ENCODE results near the gene CAMK4.

CAMK4 gene

DNA sequence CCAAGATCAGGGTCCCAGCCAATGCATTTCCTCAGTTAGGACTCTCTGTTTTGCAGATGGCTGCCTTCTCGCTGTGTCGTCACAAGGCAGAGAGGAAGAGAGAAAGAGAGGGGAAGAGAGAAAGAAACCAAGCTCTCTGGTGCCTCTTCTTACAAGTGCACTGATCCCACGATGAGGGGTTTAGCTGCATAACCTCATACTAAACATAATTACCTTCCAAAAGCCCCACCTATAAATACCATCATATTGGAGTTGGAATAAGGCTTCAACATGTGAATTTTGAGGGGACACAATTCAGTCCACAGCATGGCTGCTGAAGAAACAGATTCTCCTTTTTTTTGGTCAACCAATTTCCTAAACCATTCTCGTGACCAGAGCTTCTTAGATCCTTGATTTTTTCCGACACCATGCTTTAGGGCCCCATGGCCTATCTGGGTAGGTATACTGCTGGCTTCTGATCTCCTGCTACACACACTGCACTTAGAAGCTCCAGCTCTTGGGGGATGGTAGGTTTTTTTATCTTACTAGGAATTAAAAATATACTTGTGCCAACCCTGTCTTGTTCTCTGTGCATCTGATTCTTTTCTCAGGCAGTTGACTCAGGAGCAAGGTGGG lies 5.1 kb downstream of the CAMK4 start:
- DNase-seq (ENCODE audit: low read depth) = no peak

DNA sequence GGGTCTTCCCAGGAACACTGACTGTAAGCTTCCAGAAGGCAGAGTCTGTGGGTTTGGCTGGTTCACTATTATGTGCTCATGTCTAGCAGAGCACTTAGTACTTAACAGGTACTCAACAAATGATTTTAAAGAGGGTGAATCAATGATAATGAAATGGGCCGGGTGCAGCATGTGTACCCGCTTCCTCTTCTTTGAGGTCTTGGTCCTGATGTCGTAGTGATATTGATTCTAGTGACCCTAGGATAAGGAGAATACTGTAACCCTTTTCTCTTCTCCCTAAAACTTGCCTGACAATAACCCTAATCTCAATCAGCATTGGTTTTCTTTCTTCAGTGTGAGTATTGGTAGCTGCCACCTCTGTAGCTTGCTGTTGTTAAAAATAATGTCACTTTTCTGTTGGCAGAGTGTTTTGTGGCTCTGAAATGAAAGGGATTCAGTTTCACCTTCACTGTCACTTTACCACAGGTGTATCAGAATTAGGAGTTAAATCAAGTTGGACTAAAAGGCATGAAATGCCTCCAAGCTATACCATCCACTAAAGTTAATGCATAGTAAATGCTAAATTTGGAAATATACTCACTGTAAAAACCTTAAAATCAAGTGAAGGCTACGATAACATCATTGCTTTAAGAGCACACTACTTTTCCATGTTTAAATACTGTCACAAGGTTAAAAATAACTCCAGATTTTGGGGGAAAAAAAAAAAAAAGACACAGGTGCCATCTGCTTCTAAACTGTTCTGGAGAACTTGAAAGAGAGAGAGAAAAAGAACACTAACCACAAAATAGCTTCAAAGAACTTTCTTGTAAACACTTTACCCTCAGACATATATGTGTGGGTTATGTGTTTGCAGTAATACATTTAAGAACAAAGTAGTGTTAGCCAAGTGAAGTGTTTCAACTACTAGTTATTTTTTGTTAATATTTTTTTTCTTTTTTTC lies 6.0 kb downstream of the CAMK4 start:
- DNase-seq (ENCODE audit: low read depth) = no peak

DNA sequence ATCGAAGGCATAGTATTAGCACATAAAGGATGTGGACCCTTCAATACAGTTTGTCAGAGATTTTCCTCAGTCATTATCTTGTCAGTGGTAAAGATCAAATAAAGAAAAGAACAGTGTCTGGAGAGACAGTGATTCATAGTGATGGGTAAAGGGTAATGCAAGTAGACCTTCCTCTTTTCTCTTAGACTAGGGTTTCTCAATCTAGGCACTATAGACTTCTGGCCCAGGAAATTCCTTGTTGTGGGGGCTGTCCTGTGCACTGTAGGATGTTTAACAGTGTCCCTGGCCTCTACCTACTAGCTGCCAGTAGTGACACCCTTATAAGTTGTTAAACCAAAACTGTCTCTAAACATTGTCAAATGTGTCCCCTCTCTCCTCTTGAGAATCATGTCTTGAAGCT lies 6.9 kb downstream of the CAMK4 start:
- DNase-seq (ENCODE audit: low read depth) = no peak

DNA sequence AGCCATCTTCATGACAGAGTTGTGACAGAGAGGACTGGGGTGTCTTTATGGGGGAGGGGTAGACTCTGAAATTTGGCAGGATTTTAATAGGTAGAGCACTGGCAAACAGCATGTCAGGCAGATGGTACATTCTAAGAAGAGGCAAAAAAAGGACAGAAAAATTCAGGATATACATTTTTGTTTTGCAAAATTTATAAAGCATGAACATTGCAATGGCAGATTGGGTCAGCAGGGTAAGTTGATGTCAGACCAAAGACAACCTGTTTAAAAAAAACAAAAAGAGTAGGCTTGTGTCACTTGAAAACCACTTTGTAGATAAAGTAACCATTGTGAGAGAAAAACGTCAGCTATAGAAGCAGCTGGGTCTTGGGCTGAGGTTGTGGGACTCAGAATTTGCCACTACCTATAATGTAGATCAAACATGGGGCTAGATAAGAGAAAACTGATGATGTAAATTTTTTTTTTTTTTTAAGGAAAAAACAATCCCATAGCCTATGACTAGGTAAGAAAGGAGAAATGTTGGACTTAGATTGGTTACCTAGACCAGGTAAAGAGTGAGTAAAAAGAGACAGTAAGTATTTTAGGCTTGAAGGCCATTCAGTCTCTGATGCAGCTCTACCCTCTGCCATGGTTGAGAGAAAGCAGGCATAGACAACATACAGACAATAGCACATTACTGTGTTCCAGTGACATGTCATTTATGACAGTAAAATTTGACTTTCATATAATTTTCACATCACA lies 8.3 kb downstream of the CAMK4 start:
- DNase-seq (ENCODE audit: low read depth) = no peak

DNA sequence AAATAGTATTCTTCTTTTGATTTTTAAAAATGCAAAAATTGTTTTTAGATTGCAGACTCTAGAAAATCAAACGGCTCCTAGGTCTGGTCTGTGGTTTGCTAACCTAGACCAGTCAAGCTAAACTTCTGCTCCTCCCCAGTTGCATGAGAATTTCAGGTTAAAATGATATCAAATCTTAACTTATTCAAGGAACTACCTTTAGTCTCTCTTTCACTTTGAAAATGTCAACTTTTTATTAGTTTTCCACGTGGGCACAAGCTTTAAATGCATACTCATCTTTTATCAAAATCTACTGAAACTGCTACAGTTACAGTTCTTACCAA lies 8.8 kb downstream of the CAMK4 start:
- no peak for DNase-seq (ENCODE audit: low read depth)

DNA sequence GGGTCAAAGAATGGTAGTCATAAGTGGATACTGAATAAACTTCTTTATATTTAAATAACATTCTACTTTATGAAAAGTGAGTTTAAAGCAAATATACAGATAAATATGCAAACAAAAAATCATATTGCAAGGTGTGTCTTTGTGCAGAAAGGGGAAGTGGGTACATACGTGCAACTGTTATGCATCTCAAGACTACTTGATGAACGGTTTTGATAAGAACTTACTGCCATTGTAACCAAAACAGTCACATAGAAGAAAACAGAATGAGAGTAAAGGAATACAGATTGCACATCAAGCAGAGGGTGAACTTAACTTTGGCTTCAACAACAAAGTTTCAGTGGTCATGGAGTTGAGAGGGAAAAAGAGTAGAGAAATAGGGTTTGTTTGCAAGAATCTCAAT lies 9.9 kb downstream of the CAMK4 start:
- DNase-seq (ENCODE audit: low read depth) = no peak

DNA sequence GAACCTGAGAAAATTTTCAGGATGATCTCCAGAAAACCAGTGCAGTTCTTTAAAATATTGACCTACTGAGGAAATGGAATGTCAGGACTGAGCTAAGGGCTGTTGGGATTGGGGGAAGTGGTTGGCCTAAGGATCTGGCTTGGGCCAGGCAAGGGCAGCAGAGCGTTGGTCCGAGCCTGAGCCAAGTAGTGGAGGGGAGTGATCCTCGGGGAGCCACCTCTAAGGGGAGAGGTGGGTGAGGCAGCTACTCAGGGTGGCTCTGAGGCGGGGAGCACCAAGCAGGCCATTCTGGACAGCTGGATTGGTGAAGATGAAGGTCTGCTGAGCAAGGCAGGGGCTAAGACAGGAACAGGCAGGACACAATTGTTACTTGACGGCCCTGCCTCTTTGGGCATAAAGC lies 11.5 kb downstream of the CAMK4 start:
- no peak for DNase-seq (ENCODE audit: low read depth)

DNA sequence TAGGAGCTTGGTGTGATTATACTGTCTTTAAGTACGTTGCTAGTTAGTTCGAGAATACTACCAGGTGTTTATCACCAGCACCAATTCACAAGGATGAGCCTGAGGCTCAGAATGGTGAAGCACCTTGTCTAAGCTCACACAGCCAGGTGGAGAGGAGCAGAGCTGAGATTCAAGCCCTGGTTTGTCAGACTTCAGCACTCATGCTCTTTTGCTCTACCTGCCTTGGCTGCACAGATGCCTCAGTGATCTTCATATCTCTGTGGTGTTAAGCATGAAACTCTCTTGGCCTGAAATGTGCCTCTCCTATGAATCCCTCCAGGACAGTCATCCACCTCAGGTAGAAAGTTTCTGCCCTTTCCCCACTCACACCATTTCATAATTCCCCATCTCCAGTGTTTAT lies 12.2 kb downstream of the CAMK4 start:
- DNase-seq (ENCODE audit: low read depth) = no peak

DNA sequence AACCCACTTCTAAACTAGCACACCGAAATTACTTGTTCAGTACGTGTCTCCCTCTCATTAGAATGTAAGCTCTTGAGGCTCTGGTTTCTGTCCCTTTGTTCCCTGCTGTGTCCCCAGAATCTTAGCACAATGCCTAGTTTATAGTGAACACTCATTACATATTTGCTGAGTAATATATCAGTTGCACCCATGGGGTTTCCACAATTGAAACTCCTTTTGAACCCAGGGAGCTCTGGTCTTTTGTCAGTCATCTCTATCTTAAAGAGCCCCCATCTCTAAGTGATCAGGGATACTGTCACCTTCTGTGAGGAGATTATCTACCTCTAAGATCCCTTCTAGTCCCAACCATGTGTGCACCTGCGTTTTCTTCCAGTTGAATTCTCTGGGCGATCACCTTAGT lies 12.8 kb downstream of the CAMK4 start:
- no peak for DNase-seq (ENCODE audit: low read depth)

DNA sequence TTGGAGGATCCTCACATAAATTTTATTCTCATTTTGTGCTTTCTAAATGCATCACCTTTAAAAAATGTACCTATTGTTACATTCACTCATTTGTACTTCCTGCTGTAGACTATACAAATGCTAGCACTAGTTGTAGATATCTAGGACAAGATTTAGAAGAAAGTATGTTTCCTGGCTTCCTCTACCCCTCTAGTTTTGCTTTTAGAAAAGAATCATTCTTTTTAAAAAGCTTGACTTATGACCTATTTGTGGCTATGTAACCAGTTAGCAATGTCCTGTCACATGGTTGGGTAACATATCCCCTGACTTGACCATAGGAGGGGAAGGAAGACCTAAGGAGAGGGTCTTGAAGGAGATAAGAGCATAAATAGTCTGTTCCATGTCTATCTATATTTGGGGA lies 13.3 kb downstream of the CAMK4 start:
- no peak for DNase-seq (ENCODE audit: low read depth)

DNA sequence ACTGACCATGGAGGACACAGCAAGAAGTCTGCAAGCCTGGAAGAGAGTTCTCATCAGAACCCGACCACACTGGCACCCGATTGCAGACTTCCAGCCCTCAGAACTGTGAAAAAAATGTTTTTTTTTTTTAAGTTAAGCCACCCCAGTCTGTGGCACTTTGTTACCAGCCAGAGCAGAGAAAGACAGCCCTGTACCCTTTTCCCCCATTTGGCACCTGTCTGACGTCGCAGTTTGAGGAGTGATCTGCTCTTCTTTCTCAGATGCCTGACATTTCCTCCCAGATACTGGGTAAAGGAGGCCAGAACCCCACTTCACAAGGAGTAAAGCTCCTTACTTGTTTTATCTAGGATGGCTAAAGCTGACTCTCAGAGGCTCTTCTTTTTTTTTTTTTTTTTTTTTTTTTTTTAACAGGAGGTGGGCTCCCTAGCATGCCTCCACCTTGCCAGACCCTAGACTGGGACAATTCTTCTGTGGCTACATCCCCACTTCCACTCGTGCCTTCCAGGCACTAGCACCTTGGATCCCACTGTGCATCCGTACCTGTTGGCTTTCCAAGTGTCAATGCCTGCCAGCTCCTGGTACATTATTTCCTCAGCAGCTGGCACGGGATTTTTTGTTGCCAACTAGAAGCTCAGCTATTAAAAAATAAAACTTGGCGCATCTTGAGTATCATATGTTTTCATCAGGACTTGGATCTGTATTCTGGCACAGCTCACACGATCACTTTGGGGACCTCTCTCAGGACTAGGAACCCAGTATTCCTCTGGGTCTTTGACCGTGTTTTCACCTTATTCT lies 14.4 kb downstream of the CAMK4 start:
- no peak for DNase-seq (ENCODE audit: low read depth)

DNA sequence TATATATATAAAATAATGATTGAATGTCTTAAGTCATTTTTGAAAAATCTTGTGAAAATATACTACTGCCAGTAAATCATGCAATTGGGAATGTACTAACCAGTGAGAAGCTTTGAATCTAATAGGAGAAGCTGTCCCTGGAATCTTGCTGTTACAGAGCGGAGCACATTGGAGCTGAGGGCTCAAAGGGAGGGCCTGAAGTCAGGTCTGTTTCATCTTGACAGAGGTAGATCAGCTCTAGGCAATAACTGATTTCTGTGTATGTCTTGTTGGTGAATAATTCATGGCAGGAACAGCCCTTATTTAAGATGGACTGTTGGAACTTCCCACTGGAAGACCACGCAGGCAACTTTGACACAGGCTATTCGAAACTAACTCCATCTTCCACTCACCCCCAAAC lies 17.5 kb downstream of the CAMK4 start:
- DNase-seq (ENCODE audit: low read depth) = no peak

DNA sequence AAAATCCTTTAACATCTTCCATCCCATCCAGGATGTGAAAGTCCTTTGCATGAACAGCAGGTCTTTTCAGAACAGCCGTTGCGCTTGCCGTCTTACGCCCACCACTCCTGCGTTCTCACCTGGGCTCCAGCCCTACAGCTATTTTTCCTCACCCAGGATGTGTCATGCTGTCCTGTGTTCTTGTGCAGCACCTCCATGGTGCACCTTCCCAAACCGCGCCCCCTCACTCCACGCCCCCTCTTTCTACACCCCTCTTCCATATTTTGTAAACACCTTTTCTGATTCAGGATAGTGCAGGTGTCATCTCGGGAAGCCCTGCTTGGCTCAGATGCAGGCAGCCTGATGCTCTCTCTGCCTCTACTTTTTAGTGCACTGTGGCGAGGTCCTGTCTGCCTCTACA lies 18.4 kb downstream of the CAMK4 start:
- DNase-seq (ENCODE audit: low read depth) = no peak

DNA sequence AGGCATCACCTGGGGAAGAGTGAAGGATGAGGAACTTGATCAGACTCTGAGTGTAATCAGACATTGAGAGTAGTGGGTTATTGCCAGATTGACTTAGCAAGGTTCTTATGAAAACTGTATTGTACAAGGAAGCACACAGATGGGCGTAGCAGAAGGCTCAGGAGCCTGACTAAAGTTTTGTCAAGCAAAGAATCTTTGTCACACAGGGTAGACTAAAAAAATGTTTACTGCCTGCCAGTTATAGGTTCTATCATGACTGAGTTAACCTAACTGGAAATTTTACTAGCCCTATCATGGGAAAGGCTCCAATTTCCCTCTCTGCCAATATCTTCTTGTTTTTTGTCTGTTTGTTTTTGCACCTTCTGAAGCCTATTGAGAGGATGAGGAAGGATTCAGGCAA lies 19.1 kb downstream of the CAMK4 start:
- no peak for DNase-seq (ENCODE audit: low read depth)

DNA sequence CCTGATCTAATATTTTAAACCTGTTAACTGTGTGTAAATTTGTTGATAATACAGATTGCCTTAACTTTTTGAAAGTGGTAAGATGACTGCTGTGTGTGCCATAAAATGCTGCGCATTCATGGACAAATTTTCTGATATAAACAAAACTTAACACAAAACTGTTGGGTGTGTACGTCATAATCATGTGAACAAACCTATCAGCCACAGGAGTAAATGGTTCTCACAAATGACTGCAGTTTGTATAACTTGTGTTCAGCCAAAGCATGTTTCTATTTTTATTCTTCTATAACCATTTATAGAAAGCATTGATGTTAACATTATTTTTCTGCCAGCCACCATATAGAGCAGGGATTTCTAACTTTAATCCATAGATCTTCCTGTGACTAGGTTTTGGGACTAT lies 21.5 kb downstream of the CAMK4 start:
- DNase-seq (ENCODE audit: low read depth) = no peak

DNA sequence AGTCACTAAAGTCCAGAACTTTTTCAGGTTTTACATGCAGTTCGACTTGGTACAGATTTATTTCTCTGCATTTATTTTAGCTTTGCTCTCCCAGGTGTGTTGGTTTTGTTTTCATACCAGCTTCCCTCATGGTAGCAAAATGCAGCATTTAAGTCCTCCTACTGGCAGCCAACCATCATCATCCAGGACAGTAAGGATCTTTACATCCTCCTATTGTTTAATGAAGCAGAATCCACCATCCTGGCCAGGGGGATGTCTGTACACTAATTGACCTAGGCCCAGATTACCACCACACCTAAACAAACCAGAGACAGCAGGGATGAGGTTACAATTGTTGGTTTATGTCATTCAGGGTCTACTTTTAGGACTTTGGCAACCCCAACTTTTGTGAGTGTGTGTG lies 22.3 kb downstream of the CAMK4 start:
- DNase-seq (ENCODE audit: low read depth) = no peak

DNA sequence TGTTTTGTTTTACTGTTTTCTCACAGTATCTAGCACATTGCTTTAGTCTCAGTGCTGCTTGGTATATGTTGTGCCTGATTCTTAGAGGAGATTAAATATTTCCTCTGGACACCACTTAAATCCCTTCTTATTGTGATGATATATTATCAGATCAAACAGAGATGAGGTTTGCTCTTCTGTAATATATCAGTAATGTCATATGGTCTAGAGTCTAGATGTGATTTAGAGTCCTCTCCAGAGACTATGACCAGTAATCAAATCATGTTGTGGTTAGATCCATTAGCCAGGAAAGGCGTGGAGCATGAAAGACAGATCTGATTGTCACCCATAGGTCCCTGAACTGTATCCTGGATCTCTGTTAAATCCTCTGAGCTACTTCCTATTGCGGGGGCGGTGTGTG lies 24.4 kb downstream of the CAMK4 start:
- no peak for DNase-seq (ENCODE audit: low read depth)

DNA sequence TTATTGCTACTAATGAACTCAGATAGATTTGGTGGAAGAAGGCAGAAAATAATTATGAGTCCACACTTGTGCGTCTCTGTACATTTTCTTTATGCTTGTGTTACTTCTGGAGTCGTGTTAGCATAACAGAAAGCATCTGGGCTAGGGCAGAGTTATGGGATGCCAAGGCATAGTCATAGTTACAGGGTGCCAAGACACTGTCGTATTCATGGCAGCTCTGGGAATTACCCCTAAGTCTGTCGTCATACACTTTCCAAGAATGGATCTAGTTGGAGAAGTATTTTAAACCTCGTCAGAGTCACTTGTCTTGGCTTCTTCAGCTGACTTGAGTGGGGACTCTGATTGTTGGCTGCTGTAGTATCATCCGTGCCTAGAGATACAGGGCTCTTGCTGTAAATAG lies 27.7 kb downstream of the CAMK4 start:
- DNase-seq (ENCODE audit: low read depth) = no peak

DNA sequence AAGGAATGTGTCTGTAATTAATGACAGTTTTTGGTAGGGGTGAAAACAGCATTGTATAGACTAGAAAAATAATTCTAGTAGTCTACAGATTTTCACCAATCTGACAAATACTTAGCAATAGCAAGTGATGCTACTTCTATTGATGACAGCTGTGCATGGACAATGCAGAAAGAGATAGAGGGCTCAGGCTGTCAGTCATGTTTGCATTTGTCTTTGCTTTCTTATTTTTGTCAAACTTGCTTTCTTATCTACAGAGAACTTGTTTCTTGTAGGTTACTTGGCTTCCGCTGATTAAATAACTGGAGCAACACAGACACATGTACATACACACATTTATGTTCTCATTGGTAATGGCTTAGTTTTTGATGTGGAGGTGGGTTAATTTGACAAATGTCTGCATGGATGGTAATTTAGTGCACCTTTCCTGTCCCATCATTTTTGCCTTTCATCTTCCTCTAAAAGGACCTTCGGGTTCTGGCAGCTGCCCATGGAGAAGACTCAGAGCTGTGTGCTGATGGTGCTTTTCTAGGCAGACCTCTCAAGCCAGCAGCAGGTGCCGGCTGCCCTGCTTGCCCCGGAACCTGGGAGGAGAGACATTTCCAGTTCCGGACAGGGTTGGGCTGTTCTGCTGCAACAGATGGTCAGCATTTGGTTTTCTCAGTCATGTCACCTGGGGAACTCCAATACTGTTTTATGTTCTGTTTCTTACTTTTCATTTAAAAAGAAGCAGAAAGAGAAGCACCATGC lies 28.8 kb downstream of the CAMK4 start:
- DNase-seq (ENCODE audit: low read depth) = no peak

DNA sequence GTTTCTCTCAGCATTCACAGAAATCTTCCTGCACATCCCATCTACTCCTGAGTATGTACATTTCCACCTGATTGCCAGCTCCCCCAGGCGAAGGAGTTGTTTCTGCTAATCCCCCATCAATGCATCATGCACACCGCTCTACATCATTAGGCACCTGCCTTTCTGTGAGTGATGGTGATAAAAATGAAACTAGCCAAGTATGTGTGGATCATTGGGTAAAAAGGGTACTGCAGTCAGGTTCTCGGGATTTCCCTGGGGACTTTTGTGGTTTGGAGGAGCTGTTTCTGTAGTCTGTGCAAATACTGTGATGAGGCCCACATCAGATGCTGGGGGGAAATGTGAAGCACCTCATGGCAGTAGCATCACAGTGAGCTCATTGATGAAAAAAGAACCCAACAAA lies 30.4 kb downstream of the CAMK4 start:
- no peak for DNase-seq (ENCODE audit: low read depth)

DNA sequence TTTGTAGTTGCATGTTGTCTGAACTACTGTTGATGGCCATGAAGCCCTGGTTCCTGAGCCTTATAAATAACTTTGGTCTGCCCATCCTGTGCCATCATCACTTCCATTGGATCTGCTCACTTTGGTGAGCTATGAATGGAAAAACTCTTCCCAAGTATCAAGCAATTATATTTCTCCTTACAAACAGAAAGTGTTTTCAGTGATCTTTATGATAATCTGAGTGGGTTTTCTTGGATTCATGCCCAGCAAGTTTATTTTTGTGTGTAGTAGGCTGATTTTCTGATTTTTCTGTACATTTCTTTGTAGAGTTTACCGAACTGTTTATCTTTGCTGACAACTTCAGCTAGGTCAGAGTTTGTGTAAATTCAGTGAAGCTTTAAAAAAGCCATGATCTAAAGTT lies 31.0 kb downstream of the CAMK4 start:
- DNase-seq (ENCODE audit: low read depth) = no peak

DNA sequence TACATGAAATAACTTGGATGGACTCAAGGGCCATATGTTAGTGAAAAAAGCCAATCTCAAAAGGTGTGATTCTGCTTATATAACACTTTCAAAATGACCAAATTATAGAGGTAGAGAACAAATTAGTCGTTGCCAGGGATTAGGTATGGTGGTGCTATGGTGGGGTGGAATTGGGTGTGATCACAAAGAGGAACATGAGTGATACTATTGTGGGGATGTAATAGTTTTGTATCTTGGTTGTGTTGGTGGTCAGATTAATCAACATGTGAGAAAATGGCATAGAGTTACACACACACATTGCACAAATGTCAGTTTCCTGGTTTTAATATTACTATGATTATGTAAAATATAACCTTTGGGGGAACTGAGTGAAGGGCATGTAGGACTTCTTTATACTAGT lies 31.9 kb downstream of the CAMK4 start:
- no peak for DNase-seq (ENCODE audit: low read depth)
